Measurements from ENCODE around the gene ZBTB26. TPM values are rescaled to one million over a fixed set of nuclear protein-coding genes. Genes with fewer than 3 reads are reported as not detected.

ZBTB26 gene
- total RNA-seq, 4 donors from 2014 or later = 1.6 to 6.3 (median 2.6) TPM

DNA sequence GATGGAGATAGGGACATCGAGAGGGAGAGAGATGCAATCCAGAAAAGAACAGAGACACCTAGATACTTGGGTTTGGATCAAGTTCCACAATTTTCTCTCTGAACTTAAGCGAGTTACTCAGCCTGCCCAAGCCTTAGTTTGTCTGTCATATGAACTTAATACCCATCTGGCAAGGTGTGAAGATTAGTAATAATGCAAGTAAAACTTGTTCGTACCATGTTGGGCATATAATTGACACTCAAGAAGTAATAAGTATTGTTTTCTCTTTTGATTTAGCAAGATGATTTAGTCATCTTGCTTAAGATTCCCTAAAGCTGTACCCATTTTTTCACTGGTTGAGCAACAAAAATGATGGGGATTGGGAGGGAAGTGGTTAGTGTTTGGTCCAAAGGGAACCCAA lies 17.0 kb upstream of the ZBTB26 start:
- Histone ChIP-seq H3K4me1 (peaks cover 18 to 31% of the 10 kb centered on the region in 2 donors), H3K27ac (no peak overlapping the region)
- TF ChIP-seq, protein P1, sequence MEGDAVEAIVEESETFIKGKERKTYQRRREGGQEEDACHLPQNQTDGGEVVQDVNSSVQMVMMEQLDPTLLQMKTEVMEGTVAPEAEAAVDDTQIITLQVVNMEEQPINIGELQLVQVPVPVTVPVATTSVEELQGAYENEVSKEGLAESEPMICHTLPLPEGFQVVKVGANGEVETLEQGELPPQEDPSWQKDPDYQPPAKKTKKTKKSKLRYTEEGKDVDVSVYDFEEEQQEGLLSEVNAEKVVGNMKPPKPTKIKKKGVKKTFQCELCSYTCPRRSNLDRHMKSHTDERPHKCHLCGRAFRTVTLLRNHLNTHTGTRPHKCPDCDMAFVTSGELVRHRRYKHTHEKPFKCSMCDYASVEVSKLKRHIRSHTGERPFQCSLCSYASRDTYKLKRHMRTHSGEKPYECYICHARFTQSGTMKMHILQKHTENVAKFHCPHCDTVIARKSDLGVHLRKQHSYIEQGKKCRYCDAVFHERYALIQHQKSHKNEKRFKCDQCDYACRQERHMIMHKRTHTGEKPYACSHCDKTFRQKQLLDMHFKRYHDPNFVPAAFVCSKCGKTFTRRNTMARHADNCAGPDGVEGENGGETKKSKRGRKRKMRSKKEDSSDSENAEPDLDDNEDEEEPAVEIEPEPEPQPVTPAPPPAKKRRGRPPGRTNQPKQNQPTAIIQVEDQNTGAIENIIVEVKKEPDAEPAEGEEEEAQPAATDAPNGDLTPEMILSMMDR (IDR thresholded peaks at IDR 0.05 in 4 of 5, conservative IDR thresholded peaks at IDR 0.05 in 1 of 5) = no peak
- TF ChIP-seq POLR2A (IDR thresholded peaks at IDR 0.05) = no peak

GRCh38 chr9:122946461-122947005 lies 15.2 kb upstream of the ZBTB26 start:
- H3K4me1 ChIP-seq = peaks cover 31 to 40% of the 10 kb centered on the region in 2 donors
- in situ Hi-C loops (cut with MboI; ENCODE audit: low sequenced_read_pairs in 4 of 4) (no loop called here), intact Hi-C loops (cut with DNase I; ENCODE audit: low total_unique reads) (no loop called here)
- DNase-seq (no peak), ATAC-seq (no peak)
- no peak overlapping the region for H3K4me3 ChIP-seq
- TF ChIP-seq, protein P1 (IDR thresholded peaks at IDR 0.05 in 4 of 5, conservative IDR thresholded peaks at IDR 0.05 in 1 of 5) = no peak
- TF ChIP-seq POLR2A (IDR thresholded peaks at IDR 0.05) = no peak
- H3K27me3 ChIP-seq = no peaks in the 10 kb centered on the region
- H3K9me3 ChIP-seq = no peaks in the 10 kb centered on the region
- H3K36me3 ChIP-seq = no peaks in the 10 kb centered on the region
- no peak overlapping the region for H3K27ac ChIP-seq

More for the DNA sequence above, 17.0 kb upstream of the ZBTB26 start:
- no peaks in the 10 kb centered on the region for H3K9me3 ChIP-seq
- DNase-seq = no peak
- H3K36me3 ChIP-seq = no peaks in the 10 kb centered on the region
- intact Hi-C loops (cut with DNase I; ENCODE audit: low total_unique reads) (no loop called here), in situ Hi-C loops (cut with MboI; ENCODE audit: low sequenced_read_pairs in 4 of 4) (no loop called here)
- H3K27me3 ChIP-seq = no peaks in the 10 kb centered on the region
- ATAC-seq = no peak
- no peak overlapping the region for H3K4me3 ChIP-seq

DNA sequence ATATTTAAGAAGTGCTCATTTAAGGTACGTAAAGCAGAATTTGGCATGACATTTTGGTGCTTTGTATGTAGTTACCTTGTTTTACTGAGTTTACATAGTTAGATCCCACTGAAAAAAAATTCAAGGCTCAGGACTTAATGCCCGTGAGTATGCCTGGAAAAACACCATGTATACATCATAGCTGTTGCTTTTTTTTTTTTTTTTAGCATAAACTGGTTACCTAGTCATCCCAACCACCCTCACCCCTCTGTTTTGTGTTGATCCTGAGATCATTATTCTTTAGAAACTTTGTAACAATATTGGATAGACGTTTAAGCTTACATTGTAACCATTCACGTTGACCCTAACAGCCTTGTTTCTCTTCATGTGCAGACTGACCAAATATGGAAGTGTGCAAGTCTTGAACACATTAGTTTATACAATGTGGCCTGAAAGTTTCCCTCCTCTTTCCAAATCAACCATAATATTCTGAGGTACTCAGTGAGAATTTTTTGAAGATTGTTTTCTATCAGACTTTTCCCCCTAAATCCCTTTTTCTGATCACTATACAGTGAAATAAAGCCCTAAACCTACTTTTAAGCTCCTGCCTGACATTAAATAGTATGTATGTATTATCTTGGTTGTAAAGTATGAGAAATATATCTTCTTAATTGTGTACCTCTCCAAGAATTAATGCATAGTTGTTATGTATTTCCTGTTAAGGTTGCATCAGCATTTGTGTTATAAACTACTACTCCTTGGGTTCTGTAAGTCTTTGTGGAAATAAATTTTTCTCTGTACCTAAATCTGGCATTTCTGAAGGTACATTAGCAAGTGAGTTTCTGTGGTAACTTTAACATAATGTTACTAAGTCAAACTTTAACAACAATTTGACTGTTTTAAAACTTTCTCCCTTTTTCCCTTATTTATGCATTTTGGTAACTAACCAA lies 13.9 kb upstream of the ZBTB26 start:
- DNase-seq (no peak), ATAC-seq (no peak)
- intact Hi-C loops (cut with DNase I; ENCODE audit: low total_unique reads) = no loop called here
- in situ Hi-C loops (cut with MboI; ENCODE audit: low sequenced_read_pairs in 4 of 4) = no loop called here
- H3K4me3 ChIP-seq = no peak overlapping the region
- no peak overlapping the region for H3K27ac ChIP-seq
- no peaks in the 10 kb centered on the region for H3K27me3 ChIP-seq
- H3K9me3 ChIP-seq = no peaks in the 10 kb centered on the region
- peaks cover 34 to 39% of the 10 kb centered on the region in 2 donors for H3K4me1 ChIP-seq
- TF ChIP-seq, protein P1 (IDR thresholded peaks at IDR 0.05 in 4 of 5, conservative IDR thresholded peaks at IDR 0.05 in 1 of 5) = no peak
- TF ChIP-seq POLR2A (IDR thresholded peaks at IDR 0.05) = no peak
- H3K36me3 ChIP-seq = no peaks in the 10 kb centered on the region

GRCh38 chr9:122941582-122942234 lies 10.4 kb upstream of the ZBTB26 start:
- DNase-seq (no peak), ATAC-seq (peak; percentile 10 to 22)
- TF ChIP-seq, protein P1 (IDR thresholded peaks at IDR 0.05 in 4 of 5, conservative IDR thresholded peaks at IDR 0.05 in 1 of 5) = no peak
- no peak for TF ChIP-seq POLR2A (IDR thresholded peaks at IDR 0.05)
- intact Hi-C loops (cut with DNase I; ENCODE audit: low total_unique reads) = no loop called here
- H3K9me3 ChIP-seq = no peaks in the 10 kb centered on the region
- in situ Hi-C loops (cut with MboI; ENCODE audit: low sequenced_read_pairs in 4 of 4) = no loop called here
- peak overlapping the region; percentile 87 to 95 (median 92) for H3K27ac ChIP-seq
- H3K4me3 ChIP-seq = peak overlapping the region; percentile 80 to 90 (median 86)
- peaks cover 0 to 16% of the 10 kb centered on the region in 2 donors for H3K36me3 ChIP-seq
- peaks cover 28 to 31% of the 10 kb centered on the region in 2 donors for H3K4me1 ChIP-seq
- H3K27me3 ChIP-seq = no peaks in the 10 kb centered on the region

Data from gastrocnemius medialis (tissue), 4 donors.